HepG2 (cell line): ENCODE data around the gene WDFY1. TPM values are rescaled to one million over a fixed set of nuclear protein-coding genes. Genes with fewer than 3 reads are reported as not detected.

Source experiments
- BHLHE40 ChIP-seq: IDR thresholded peaks from 2 replicates; pipeline ENCODE4 v1.6.1; 2011; ENCODE audit warnings: low read length, improper control_type of control experiment
- DPF2 ChIP-seq: sonication (generic); formaldehyde crosslinking; IDR thresholded peaks from 2 replicates; pipeline ENCODE4 v1.4.0; 2020; ENCODE audit warnings: mild to moderate bottlenecking, low read depth, missing genetic modification reagents, borderline replicate concordance
- GPBP1L1 ChIP-seq: sonication (generic); formaldehyde crosslinking; IDR thresholded peaks from 2 replicates; pipeline ENCODE4 v1.5.0; 2020; ENCODE audit warnings: mild to moderate bottlenecking, missing genetic modification reagents
- HMG20B ChIP-seq: conservative IDR thresholded peaks from 2 replicates; pipeline ENCODE4 v1.6.1; 2016; ENCODE audit warnings: missing genetic modification reagents, missing compliant biosample characterization
- HMGXB4 ChIP-seq, 2 experiments: sonication (generic) in 1 of 2; formaldehyde crosslinking in 1 of 2; IDR thresholded peaks; 2 replicates each; pipeline versions ENCODE4 v1.4.0 to v1.6.1; 2018 to 2020; ENCODE audit warnings: missing genetic modification reagents in 2 of 2, borderline replicate concordance in 1 of 2, low read depth in 1 of 2, mild to moderate bottlenecking in 1 of 2, missing biosample characterization in 1 of 2
- KAT7 ChIP-seq: IDR thresholded peaks from 2 replicates; pipeline ENCODE4 v1.6.1; 2018; ENCODE audit warnings: borderline replicate concordance, missing compliant biosample characterization
- NFE2L2 ChIP-seq: fragments of 150-350 bp; IDR thresholded peaks from 2 replicates; pipeline ENCODE4 v1.6.1; 2014; ENCODE audit warnings: low read length
- NR2F1 ChIP-seq, 2 experiments: fragments of 450-650 bp in 1 of 2; formaldehyde crosslinking in 1 of 2; IDR thresholded peaks; 2 replicates each; pipeline versions ENCODE4 v1.5.0 to v1.6.1; 2016 to 2020; ENCODE audit warnings: mild to moderate bottlenecking in 1 of 2, missing compliant biosample characterization in 1 of 2, missing genetic modification reagents in 1 of 2, moderate library complexity in 1 of 2
- RARG ChIP-seq: sonication (generic); formaldehyde crosslinking; IDR thresholded peaks from 2 replicates; pipeline ENCODE4 v1.4.0; 2020; ENCODE audit warnings: low read depth, mild to moderate bottlenecking, missing genetic modification reagents
- XRCC5 ChIP-seq: fragments of 200-400 bp; formaldehyde crosslinking; optimal IDR thresholded peaks from 2 replicates; pipeline ENCODE3; 2017; ENCODE audit warnings: mild to moderate bottlenecking, low read length
- ZBTB3 ChIP-seq: sonication (generic); formaldehyde crosslinking; IDR thresholded peaks from 2 replicates; pipeline ENCODE4 v1.4.0; 2020; ENCODE audit warnings: low read depth, mild to moderate bottlenecking, moderate library complexity, missing genetic modification reagents, borderline replicate concordance
- ZNF274 ChIP-seq: sonication (generic); formaldehyde crosslinking; IDR thresholded peaks from 2 replicates; pipeline ENCODE4 v1.5.1; 2020; ENCODE audit warnings: mild to moderate bottlenecking, missing genetic modification reagents
- ZNF558 ChIP-seq: sonication (generic); formaldehyde crosslinking; IDR thresholded peaks from 2 replicates; pipeline ENCODE4 v1.9.0; 2022; ENCODE audit warnings: mild to moderate bottlenecking, missing genetic modification reagents, borderline replicate concordance
- ZNF567 ChIP-seq: sonication (generic); formaldehyde crosslinking; IDR thresholded peaks from 2 replicates; pipeline ENCODE4 v1.8.1; 2023; ENCODE audit warnings: mild to moderate bottlenecking, missing genetic modification reagents, borderline replicate concordance
- ZNF782 ChIP-seq: sonication (generic); formaldehyde crosslinking; IDR thresholded peaks from 2 replicates; pipeline ENCODE4 v1.4.0; 2020; ENCODE audit warnings: missing genetic modification reagents, mild to moderate bottlenecking, borderline replicate concordance
- ZNF788 ChIP-seq: sonication (generic); formaldehyde crosslinking; IDR thresholded peaks from 2 replicates; pipeline ENCODE4 v1.5.0; 2020; ENCODE audit warnings: mild to moderate bottlenecking, missing genetic modification reagents, borderline replicate concordance
- polyA plus RNA-seq, 8 experiments: library from polyadenylated mRNA; depleted of rRNA in 3 of 8; stranded (reverse) in 7 of 8; unstranded in 1 of 8; fragments of >200 nt; fragmentation: Illumina TruSeq in 4 of 8; extraction: Trizol in 4 of 8; gene quantifications; 2 replicates each; pipeline versions ENCODE4 v1.2.1 to v1.2.3, GENCODE V29; 2011 to 2016; ENCODE audit warnings: low read depth in 4 of 8, missing spikeins in 1 of 8, mixed read lengths in 1 of 8; ENCODE audit not compliant: insufficient read depth in 1 of 8
- total RNA-seq, 5 experiments: library from RNA; depleted of rRNA; stranded (reverse); fragments of >200 nt; fragmentation: Illumina TruSeq; extraction: Trizol; gene quantifications; 2 replicates each; pipeline ENCODE4 v1.2.3, GENCODE V29; 2016; ENCODE audit warnings: low read depth in 1 of 5
- TF ChIP-seq, protein P1 (sequence below): sonication (generic); formaldehyde crosslinking; IDR thresholded peaks from 2 replicates; pipeline ENCODE4 v1.8.0; 2022; ENCODE audit warnings: mild to moderate bottlenecking, missing genetic modification reagents, borderline replicate concordance
- TF ChIP-seq, protein P2 (sequence below): sonication (generic); formaldehyde crosslinking; IDR thresholded peaks from 2 replicates; pipeline ENCODE4 v1.4.0; 2020; ENCODE audit warnings: missing genetic modification reagents
- TF ChIP-seq, protein P3 (sequence below): sonication (generic); formaldehyde crosslinking; IDR thresholded peaks from 2 replicates; pipeline ENCODE4 v1.8.0; 2022; ENCODE audit warnings: missing genetic modification reagents, low read depth, mild to moderate bottlenecking, borderline replicate concordance
- TF ChIP-seq, protein P4 (sequence below): IDR thresholded peaks from 2 replicates; pipeline ENCODE4 v1.6.1; 2016; ENCODE audit warnings: mild to moderate bottlenecking

The WDFY1 gene
- total and polyA plus RNA-seq, 2 of the 13 experiments (the other 11 are each of a cell fraction or from before 2014, with no cell fraction given), result 77.0 to 78.4 TPM

GRCh38 chr2:223957092-223957851, 12.1 kb upstream of the WDFY1 start, which contains the start of gene MRPL44 (continued):
- TF ChIP-seq HMG20B (CRISPR knock-in tag), result peak; percentile 85
- TF ChIP-seq RARG (CRISPR knock-in tag), result peak; percentile 95; the same call in 1 of the 2 replicates
- peak; percentile 100 for TF ChIP-seq XRCC5
- peak; percentile 100 for TF ChIP-seq HMGXB4 (CRISPR knock-in tag; IDR thresholded peaks at IDR 0.05; ENCODE audit: borderline replicate concordance in 1 of 2, low read depth in 1 of 2)
- TF ChIP-seq, protein P1, sequence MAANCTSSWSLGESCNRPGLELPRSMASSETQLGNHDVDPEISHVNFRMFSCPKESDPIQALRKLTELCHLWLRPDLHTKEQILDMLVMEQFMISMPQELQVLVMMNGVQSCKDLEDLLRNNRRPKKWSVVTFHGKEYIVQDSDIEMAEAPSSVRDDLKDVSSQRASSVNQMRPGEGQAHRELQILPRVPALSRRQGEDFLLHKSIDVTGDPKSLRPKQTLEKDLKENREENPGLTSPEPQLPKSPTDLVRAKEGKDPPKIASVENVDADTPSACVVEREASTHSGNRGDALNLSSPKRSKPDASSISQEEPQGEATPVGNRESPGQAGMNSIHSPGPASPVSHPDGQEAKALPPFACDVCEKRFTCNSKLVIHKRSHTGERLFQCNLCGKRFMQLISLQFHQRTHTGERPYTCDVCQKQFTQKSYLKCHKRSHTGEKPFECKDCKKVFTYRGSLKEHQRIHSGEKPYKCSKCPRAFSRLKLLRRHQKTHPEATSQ (CRISPR knock-in tag), result peak; percentile 98
- peak; percentile 91 for TF ChIP-seq ZBTB3 (CRISPR knock-in tag)
- TF ChIP-seq, protein P2, sequence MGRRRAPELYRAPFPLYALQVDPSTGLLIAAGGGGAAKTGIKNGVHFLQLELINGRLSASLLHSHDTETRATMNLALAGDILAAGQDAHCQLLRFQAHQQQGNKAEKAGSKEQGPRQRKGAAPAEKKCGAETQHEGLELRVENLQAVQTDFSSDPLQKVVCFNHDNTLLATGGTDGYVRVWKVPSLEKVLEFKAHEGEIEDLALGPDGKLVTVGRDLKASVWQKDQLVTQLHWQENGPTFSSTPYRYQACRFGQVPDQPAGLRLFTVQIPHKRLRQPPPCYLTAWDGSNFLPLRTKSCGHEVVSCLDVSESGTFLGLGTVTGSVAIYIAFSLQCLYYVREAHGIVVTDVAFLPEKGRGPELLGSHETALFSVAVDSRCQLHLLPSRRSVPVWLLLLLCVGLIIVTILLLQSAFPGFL, result no peak
- TF ChIP-seq GPBP1L1 (CRISPR knock-in tag), result no peak
- no peak for TF ChIP-seq NR2F1 (CRISPR knock-in tag; IDR thresholded peaks at IDR 0.05)
- peak; percentile 100 for TF ChIP-seq KAT7 (CRISPR knock-in tag)
- TF ChIP-seq ZNF782, result peak; percentile 98
- TF ChIP-seq ZNF567 (CRISPR knock-in tag), result peak; percentile 86; the same call in 1 of the 2 replicates
- TF ChIP-seq ZNF558, result no peak; the same call in 1 of the 2 replicates
- TF ChIP-seq NFE2L2, result no peak
- TF ChIP-seq, protein P3, sequence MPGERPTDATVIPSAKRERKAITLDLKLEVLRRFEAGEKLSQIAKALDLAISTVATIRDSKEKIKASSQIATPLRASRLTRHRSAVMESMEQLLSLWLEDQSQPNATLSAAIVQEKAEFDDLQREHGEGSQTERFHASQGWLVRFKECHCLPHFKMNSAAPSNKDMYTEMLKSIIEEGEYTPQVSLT (CRISPR knock-in tag), result 0 out of 2 replicates have a peak, but pooled peaks have one; percentile 94
- 0 out of 2 replicates have a peak, but pooled peaks have one; percentile 33 for TF ChIP-seq DPF2 (CRISPR knock-in tag)
- TF ChIP-seq, protein P4, sequence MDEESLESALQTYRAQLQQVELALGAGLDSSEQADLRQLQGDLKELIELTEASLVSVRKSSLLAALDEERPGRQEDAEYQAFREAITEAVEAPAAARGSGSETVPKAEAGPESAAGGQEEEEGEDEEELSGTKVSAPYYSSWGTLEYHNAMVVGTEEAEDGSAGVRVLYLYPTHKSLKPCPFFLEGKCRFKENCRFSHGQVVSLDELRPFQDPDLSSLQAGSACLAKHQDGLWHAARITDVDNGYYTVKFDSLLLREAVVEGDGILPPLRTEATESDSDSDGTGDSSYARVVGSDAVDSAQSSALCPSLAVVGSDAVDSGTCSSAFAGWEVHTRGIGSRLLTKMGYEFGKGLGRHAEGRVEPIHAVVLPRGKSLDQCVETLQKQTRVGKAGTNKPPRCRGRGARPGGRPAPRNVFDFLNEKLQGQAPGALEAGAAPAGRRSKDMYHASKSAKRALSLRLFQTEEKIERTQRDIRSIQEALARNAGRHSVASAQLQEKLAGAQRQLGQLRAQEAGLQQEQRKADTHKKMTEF (CRISPR knock-in tag), result peak; percentile 100
- peak; percentile 98 for TF ChIP-seq ZNF274 (CRISPR knock-in tag)
- TF ChIP-seq ZNF788 (CRISPR knock-in tag), result peak; percentile 100
- TF ChIP-seq BHLHE40, result 0 out of 2 replicates have a peak, but pooled peaks have one; percentile 26
